Activated naive CD4-positive, alpha-beta T cell treated with anti-CD3 and anti-CD28 coated beads, Interleukin-2, amount 50 U/mL, for 24 hours (primary cell): ENCODE measurements around the gene ADD2.
"Not testable (repeated sequence)": the region's sequence is repeated elsewhere in the genome, so short reads cannot be mapped to it uniquely, and the experiment has no call there.

Experiments
- H3K27ac Mint-ChIP-seq: one replicate; pipeline ENCODE4 v1.8.0; 2021; ENCODE audit warnings: mild to moderate bottlenecking, mixed read lengths
- H3K27me3 Mint-ChIP-seq: one replicate; pipeline ENCODE4 v1.8.0; 2021; ENCODE audit warnings: mixed read lengths
- H3K36me3 Mint-ChIP-seq: one replicate; pipeline ENCODE4 v1.8.0; 2021; ENCODE audit warnings: mixed read lengths
- H3K4me1 Mint-ChIP-seq: one replicate; pipeline ENCODE4 v1.8.0; 2021; ENCODE audit warnings: mixed read lengths
- H3K4me3 Mint-ChIP-seq: one replicate; pipeline ENCODE4 v1.8.0; 2021; ENCODE audit warnings: mild to moderate bottlenecking, mixed read lengths
- H3K9me3 Mint-ChIP-seq: one replicate; pipeline ENCODE4 v1.8.0; 2021; ENCODE audit warnings: mixed read lengths

The ADD2 gene

GRCh38 chr2:70645733-70646419 lies 122.1 kb downstream of the ADD2 start:
- peaks cover 14% of the 10 kb centered on the region for H3K4me1 Mint-ChIP-seq
- H3K36me3 Mint-ChIP-seq = no peaks in the 10 kb centered on the region
- H3K9me3 Mint-ChIP-seq = no peaks in the 10 kb centered on the region
- no peak overlapping the region for H3K4me3 Mint-ChIP-seq
- H3K27ac Mint-ChIP-seq = no peak overlapping the region
- H3K27me3 Mint-ChIP-seq = peaks cover 4% of the 10 kb centered on the region

GRCh38 chr2:70643715-70644114 lies 124.3 kb downstream of the ADD2 start:
- Mint-ChIP-seq H3K9me3 (no peaks in the 10 kb centered on the region), H3K27me3 (no peaks in the 10 kb centered on the region), H3K4me1 (peaks cover 31% of the 10 kb centered on the region), H3K4me3 (no peak overlapping the region), H3K27ac (no peak overlapping the region), H3K36me3 (no peaks in the 10 kb centered on the region)

GRCh38 chr2:70641263-70641784 lies 126.7 kb downstream of the ADD2 start:
- peaks cover 37% of the 10 kb centered on the region for H3K4me1 Mint-ChIP-seq
- H3K9me3 Mint-ChIP-seq = no peaks in the 10 kb centered on the region
- no peaks in the 10 kb centered on the region for H3K36me3 Mint-ChIP-seq
- no peak overlapping the region for H3K4me3 Mint-ChIP-seq
- H3K27ac Mint-ChIP-seq = no peak overlapping the region
- H3K27me3 Mint-ChIP-seq = no peaks in the 10 kb centered on the region

GRCh38 chr2:70639841-70640436 lies 128.1 kb downstream of the ADD2 start:
- peak overlapping the region; percentile 47 for H3K27ac Mint-ChIP-seq
- H3K4me3 Mint-ChIP-seq = peak overlapping the region; percentile 59

GRCh38 chr2:70638561-70638960 lies 129.4 kb downstream of the ADD2 start:
- Mint-ChIP-seq H3K27me3 (no peaks in the 10 kb centered on the region), H3K36me3 (no peaks in the 10 kb centered on the region), H3K4me3 (peak overlapping the region; percentile 37), H3K27ac (peak overlapping the region; percentile 66), H3K9me3 (peaks cover 4% of the 10 kb centered on the region), H3K4me1 (peaks cover 37% of the 10 kb centered on the region)

More at GRCh38 chr2:70639841-70640436, 128.1 kb downstream of the ADD2 start:
- no peaks in the 10 kb centered on the region for H3K9me3 Mint-ChIP-seq
- H3K36me3 Mint-ChIP-seq = no peaks in the 10 kb centered on the region
- H3K27me3 Mint-ChIP-seq = no peaks in the 10 kb centered on the region
- peaks cover 37% of the 10 kb centered on the region for H3K4me1 Mint-ChIP-seq

- Mint-ChIP-seq H3K27ac (no peak overlapping the region), H3K27me3 (no peaks in the 10 kb centered on the region), H3K36me3 (peaks cover 4% of the 10 kb centered on the region), H3K4me3 (no peak overlapping the region), H3K4me1 (peaks cover 7% of the 10 kb centered on the region), H3K9me3 (peaks cover 11% of the 10 kb centered on the region)
Observed at GRCh38 chr2:70633508-70633907, 134.5 kb downstream of the ADD2 start.

GRCh38 chr2:70632966-70633365 lies 135.0 kb downstream of the ADD2 start:
- H3K27me3 Mint-ChIP-seq = no peaks in the 10 kb centered on the region
- peaks cover 2% of the 10 kb centered on the region for H3K4me1 Mint-ChIP-seq
- peaks cover 4% of the 10 kb centered on the region for H3K36me3 Mint-ChIP-seq
- peaks cover 11% of the 10 kb centered on the region for H3K9me3 Mint-ChIP-seq
- H3K4me3 Mint-ChIP-seq = no peak overlapping the region
- no peak overlapping the region for H3K27ac Mint-ChIP-seq

- Mint-ChIP-seq H3K27me3 (no peaks in the 10 kb centered on the region), H3K36me3 (peaks cover 4% of the 10 kb centered on the region), H3K4me3 (no peak overlapping the region)
Observed at GRCh38 chr2:70632388-70632787, 135.6 kb downstream of the ADD2 start.

GRCh38 chr2:70630761-70631160 lies 137.2 kb downstream of the ADD2 start:
- Mint-ChIP-seq H3K27me3 (no peaks in the 10 kb centered on the region), H3K4me3 (no peak overlapping the region), H3K4me1 (no peaks in the 10 kb centered on the region), H3K36me3 (peaks cover 4% of the 10 kb centered on the region), H3K27ac (no peak overlapping the region), H3K9me3 (peaks cover 11% of the 10 kb centered on the region)

More at GRCh38 chr2:70632388-70632787, 135.6 kb downstream of the ADD2 start:
- H3K27ac Mint-ChIP-seq = no peak overlapping the region
- H3K4me1 Mint-ChIP-seq = no peaks in the 10 kb centered on the region
- H3K9me3 Mint-ChIP-seq = peaks cover 11% of the 10 kb centered on the region

GRCh38 chr2:70627211-70627898 lies 140.6 kb downstream of the ADD2 start:
- no peaks in the 10 kb centered on the region for H3K9me3 Mint-ChIP-seq
- H3K27ac Mint-ChIP-seq = no peak overlapping the region
- H3K4me1 Mint-ChIP-seq = no peaks in the 10 kb centered on the region
- no peaks in the 10 kb centered on the region for H3K27me3 Mint-ChIP-seq
- H3K4me3 Mint-ChIP-seq = no peak overlapping the region
- H3K36me3 Mint-ChIP-seq = no peaks in the 10 kb centered on the region

- H3K27ac Mint-ChIP-seq = no peak overlapping the region
- no peaks in the 10 kb centered on the region for H3K36me3 Mint-ChIP-seq
- H3K4me3 Mint-ChIP-seq = no peak overlapping the region
- no peaks in the 10 kb centered on the region for H3K4me1 Mint-ChIP-seq
- no peaks in the 10 kb centered on the region for H3K27me3 Mint-ChIP-seq
- H3K9me3 Mint-ChIP-seq = no peaks in the 10 kb centered on the region
Observed at GRCh38 chr2:70626254-70626990, 141.6 kb downstream of the ADD2 start.

GRCh38 chr2:70621536-70621935 lies 146.5 kb downstream of the ADD2 start:
- not testable (repeated sequence) for H3K36me3 Mint-ChIP-seq, H3K27me3 Mint-ChIP-seq, H3K9me3 Mint-ChIP-seq, H3K4me3 Mint-ChIP-seq, H3K4me1 Mint-ChIP-seq, H3K27ac Mint-ChIP-seq

GRCh38 chr2:70620020-70620419 lies 148.0 kb downstream of the ADD2 start:
- Mint-ChIP-seq H3K36me3 (no peaks in the 10 kb centered on the region), H3K4me1 (no peaks in the 10 kb centered on the region), H3K4me3 (no peak overlapping the region), H3K9me3 (no peaks in the 10 kb centered on the region), H3K27ac (no peak overlapping the region), H3K27me3 (no peaks in the 10 kb centered on the region)

GRCh38 chr2:70619167-70619566 lies 148.8 kb downstream of the ADD2 start:
- Mint-ChIP-seq H3K4me3 (no peak overlapping the region), H3K36me3 (no peaks in the 10 kb centered on the region), H3K4me1 (no peaks in the 10 kb centered on the region), H3K27me3 (no peaks in the 10 kb centered on the region), H3K27ac (no peak overlapping the region), H3K9me3 (no peaks in the 10 kb centered on the region)

GRCh38 chr2:70616168-70616694 lies 151.8 kb downstream of the ADD2 start:
- Mint-ChIP-seq H3K9me3 (no peaks in the 10 kb centered on the region), H3K36me3 (no peaks in the 10 kb centered on the region), H3K4me1 (no peaks in the 10 kb centered on the region), H3K27ac (no peak overlapping the region), H3K4me3 (no peak overlapping the region), H3K27me3 (no peaks in the 10 kb centered on the region)
